Testis (tissue), 3 donors: ENCODE results near the gene CLIC3. TPM values are rescaled to one million over a fixed set of nuclear protein-coding genes. Genes with fewer than 3 reads are reported as not detected.

Source experiments
- DNase-seq: peaks from one replicate; pipeline ENCODE4 v3.0.0-alpha.2; 2019
- H3K27ac ChIP-seq, 2 donors: fragments of 200-600 bp; sonication (generic); one replicate each; pipeline ENCODE4 v1.5.1; 2019
- H3K27me3 ChIP-seq: fragments of 200-600 bp; sonication (generic); one replicate; pipeline ENCODE4 v1.5.1; 2019
- H3K36me3 ChIP-seq: fragments of 200-600 bp; sonication (generic); one replicate; pipeline ENCODE4 v1.5.1; 2017; ENCODE audit warnings: low read depth; ENCODE audit errors: missing control alignments
- H3K4me1 ChIP-seq: fragments of 200-600 bp; sonication (generic); one replicate; pipeline ENCODE4 v1.5.1; 2019
- H3K4me3 ChIP-seq, 2 donors: fragments of 200-600 bp; sonication (generic); one replicate each; pipeline ENCODE4 v1.5.1; 2017 to 2019
- H3K9me3 ChIP-seq: fragments of 200-600 bp; sonication (generic); one replicate; pipeline ENCODE4 v1.5.1; 2017
- CTCF ChIP-seq, 3 experiments: fragments of 450-650 bp in 2 of 3; fragments of 200-600 bp in 1 of 3; sonication (generic) in 1 of 3; IDR thresholded peaks; one replicate each; pipeline ENCODE4 v1.5.1; 2016 to 2019; ENCODE audit warnings: antibody characterized with exemption in 3 of 3, mild to moderate bottlenecking in 2 of 3, moderate library complexity in 1 of 3
- POLR2A ChIP-seq: fragments of 450-650 bp; IDR thresholded peaks from one replicate; pipeline ENCODE4 v1.6.1; 2017; ENCODE audit warnings: antibody characterized with exemption, mild to moderate bottlenecking, moderate library complexity
- WGBS, 2 donors: methylation state at CpG; one replicate each; pipeline ENCODE4 v1.1.5; 2018; 5-methylcytosine and 5-hydroxymethylcytosine counted together
- intact Hi-C: fragments of 100-400 bp; cut with DNase I; formaldehyde crosslinking; loops from one replicate; pipeline ENCODE4 v1.15.1; 2023; ENCODE audit warnings: low total_unique reads
- polyA plus RNA-seq: library from polyadenylated mRNA; stranded (reverse); fragments of 350-450 nt; fragmentation: Illumina TruSeq; extraction: RNeasy Lipid Tissue Mini Kit (QIAGEN cat#74804); gene quantifications from one replicate; pipeline ENCODE4 v1.2.3, GENCODE V29; 2014; ENCODE audit warnings: low read depth, low replicate concordance; ENCODE audit not compliant: insufficient read depth
- total RNA-seq, 2 donors: library from RNA; depleted of rRNA; stranded (reverse); fragments of >200 nt; gene quantifications; one replicate each; pipeline ENCODE4 v1.2.3, GENCODE V29; 2016

CLIC3 gene
- total and polyA plus RNA-seq, 3 donors from 2014 or later: 1.8 to 2.8 (median 1.9) TPM

DNA sequence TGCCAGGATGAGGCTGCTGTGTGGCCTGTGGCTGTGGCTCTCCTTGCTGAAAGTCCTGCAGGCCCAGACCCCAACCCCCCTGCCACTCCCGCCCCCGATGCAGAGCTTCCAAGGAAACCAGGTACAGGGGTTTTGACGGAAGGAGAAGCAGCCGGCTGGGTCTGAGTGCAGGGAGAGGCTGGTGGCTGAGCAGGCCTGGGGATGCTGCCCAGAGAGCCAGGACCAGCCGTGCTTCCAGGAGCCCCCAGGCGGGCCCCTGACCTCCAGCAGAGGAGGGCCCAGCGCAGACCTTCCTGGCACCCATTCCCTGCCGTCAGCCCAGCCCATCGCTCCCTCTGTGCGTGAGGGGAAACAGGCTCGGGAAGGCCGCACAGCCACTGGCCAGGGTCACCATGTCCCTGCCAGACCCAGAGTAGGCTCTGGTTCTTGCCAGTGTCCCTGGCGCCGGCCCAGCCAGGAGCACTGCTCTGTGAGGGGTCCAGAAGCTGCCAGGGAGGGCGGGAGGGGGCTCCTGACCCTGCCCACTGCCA, 44.0 kb downstream of the CLIC3 start:
- H3K27ac ChIP-seq: peak overlapping the region; percentile 65 to 70
- 37 to 67% methylated on average over 4 to 9 of the region's 15 CpGs for WGBS, 2 donors

GRCh38 chr9:136951541-136952320, 44.6 kb downstream of the CLIC3 start, which contains the start of gene LCN12:
LCN12 (plus strand) TSS chr9:136952273; CDS start chr9:136952328, 55 bp downstream.
- no peaks in the 10 kb centered on the region for H3K27me3 ChIP-seq
- peak within 1 kb of the TSS; percentile 70 for H3K27ac ChIP-seq
- peaks cover 55% of the 10 kb centered on the region for H3K4me1 ChIP-seq
- DNase-seq: no peak
- H3K4me3 ChIP-seq: peak within 1 kb of the TSS in 1 of 2 donors; percentile 5
- TF ChIP-seq POLR2A: no peak
- TF ChIP-seq CTCF (IDR thresholded peaks at IDR 0.05): no peak
- intact Hi-C loops: no loop called here
- no peaks in the 10 kb centered on the region for H3K36me3 ChIP-seq
- 47 to 50% methylated on average over 3 to 10 of the region's 14 CpGs for WGBS, 2 donors
- H3K9me3 ChIP-seq: no peaks in the 10 kb centered on the region

More for the DNA sequence above, 44.0 kb downstream of the CLIC3 start:
- Histone ChIP-seq H3K36me3 (no peaks in the 10 kb centered on the region), H3K4me1 (peaks cover 50% of the 10 kb centered on the region), H3K4me3 (peak overlapping the region in 1 of 2 donors; percentile 5), H3K27me3 (no peaks in the 10 kb centered on the region), H3K9me3 (no peaks in the 10 kb centered on the region)
- intact Hi-C loops: no loop called here
- DNase-seq: no peak
- TF ChIP-seq CTCF (IDR thresholded peaks at IDR 0.05) (no peak), POLR2A (no peak)

- H3K36me3 ChIP-seq: no peaks in the 10 kb centered on the region
- H3K4me1 ChIP-seq: peaks cover 55% of the 10 kb centered on the region
- no peaks in the 10 kb centered on the region for H3K27me3 ChIP-seq
- no peaks in the 10 kb centered on the region for H3K9me3 ChIP-seq
- peak overlapping the region; percentile 61 to 75 for H3K4me3 ChIP-seq
- TF ChIP-seq CTCF (IDR thresholded peaks at IDR 0.05) (no peak), POLR2A (no peak)
- intact Hi-C loops: no loop called here
- peak overlapping the region; percentile 70 for H3K27ac ChIP-seq
- WGBS, 2 donors: 26 to 61% methylated on average over 2 to 9 of the region's 9 CpGs
- DNase-seq: no peak
Measured at GRCh38 chr9:136950656-136951276, 45.6 kb downstream of the CLIC3 start.

DNA sequence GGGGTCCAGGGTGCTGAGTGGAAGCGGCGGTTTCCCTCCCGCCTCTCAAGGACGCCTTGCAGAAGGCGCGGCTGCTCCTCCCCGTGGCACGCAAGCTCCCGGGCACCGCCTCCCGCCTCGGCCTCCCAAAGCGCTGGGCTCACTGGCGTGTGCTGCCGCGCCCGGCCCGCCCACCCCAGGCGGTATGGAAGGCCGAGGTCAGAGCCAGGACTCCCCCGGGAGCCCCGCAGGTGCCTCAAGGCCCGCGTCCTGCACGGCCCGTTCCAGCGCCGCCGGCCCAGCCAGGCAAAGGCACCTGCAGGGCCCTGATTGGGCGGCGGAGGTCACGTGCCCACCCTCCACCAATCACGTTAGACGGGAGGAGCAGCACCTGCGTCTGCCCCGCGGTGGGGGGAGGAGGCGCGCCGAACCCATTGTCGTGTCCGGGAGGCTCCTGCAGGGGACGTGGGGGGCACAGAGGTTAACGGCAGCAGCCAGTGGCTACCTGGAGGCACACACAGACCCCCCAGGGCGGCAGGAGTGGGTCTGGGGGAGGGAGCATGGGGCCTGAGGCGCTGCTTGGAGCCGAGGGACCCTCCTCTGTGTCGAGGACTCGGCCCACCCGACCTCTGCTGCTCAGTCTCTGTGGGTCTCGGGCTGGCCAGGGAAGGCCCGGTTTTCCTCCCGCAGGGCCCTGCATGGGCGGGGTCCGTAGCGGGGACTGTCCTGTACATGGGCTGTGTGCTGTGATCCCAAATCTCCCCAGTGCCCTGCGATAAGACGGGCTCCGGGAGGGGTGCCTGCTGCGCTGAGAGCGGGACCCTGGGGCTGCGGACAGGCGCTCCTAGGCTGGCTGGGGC, 46.3 kb downstream of the CLIC3 start:
- Histone ChIP-seq H3K9me3 (no peaks in the 10 kb centered on the region), H3K4me1 (peaks cover 56% of the 10 kb centered on the region), H3K36me3 (no peaks in the 10 kb centered on the region), H3K4me3 (peak overlapping the region; percentile 61 to 75), H3K27ac (peak overlapping the region; percentile 70), H3K27me3 (no peaks in the 10 kb centered on the region)
- intact Hi-C loops: no loop called here
- peak; percentile 97 for DNase-seq
- TF ChIP-seq POLR2A (peak; percentile 17), CTCF (IDR thresholded peaks at IDR 0.05) (peak in 2 of 3 experiments; percentile 9 to 12)
- 0 to 5% methylated on average over 3 to 50 of the region's 63 CpGs for WGBS, 2 donors
